Spinal cord (tissue), 10 donors: ENCODE results near the gene ZXDC. TPM values are rescaled to one million over a fixed set of nuclear protein-coding genes. Genes with fewer than 3 reads are reported as not detected.
A peak's percentile ranks its signal among the peaks of the same experiment; 100 is the strongest.

Source experiments
- DNase-seq, 6 donors: peaks; one replicate each; pipeline versions ENCODE4 v3.0.0 to v3.0.0-alpha.2; 2013 to 2015; ENCODE audit warnings: low spot score in 6 of 6, low read depth in 4 of 6
- H3K27ac ChIP-seq: one replicate; pipeline ENCODE4 v1.5.1; 2013; ENCODE audit warnings: low read depth, low read length, control low read depth
- H3K27me3 ChIP-seq: one replicate; pipeline ENCODE4 v1.6.1; 2013; ENCODE audit warnings: low read length; ENCODE audit not compliant: control insufficient read depth, insufficient read depth
- H3K36me3 ChIP-seq: one replicate; pipeline ENCODE4 v1.6.1; 2013; ENCODE audit warnings: low read length; ENCODE audit not compliant: control insufficient read depth, insufficient read depth
- H3K4me1 ChIP-seq: one replicate; pipeline ENCODE4 v1.6.1; 2013; ENCODE audit warnings: low read length; ENCODE audit not compliant: control insufficient read depth, insufficient read depth
- H3K4me3 ChIP-seq: one replicate; pipeline ENCODE4 v1.5.1; 2013; ENCODE audit warnings: low read depth, low read length, control low read depth
- H3K9me3 ChIP-seq: one replicate; pipeline ENCODE4 v1.6.1; 2013; ENCODE audit warnings: low read length; ENCODE audit not compliant: control insufficient read depth, insufficient read depth
- WGBS: methylation state at CpG from one replicate; pipeline ENCODE4 v1.1.5; 2013; ENCODE audit warnings: missing lambda C conversion rate; ENCODE audit not compliant: insufficient coverage; 5-methylcytosine and 5-hydroxymethylcytosine counted together
- polyA plus RNA-seq, 2 donors: library from polyadenylated mRNA; unstranded; fragments of 120-200 nt; gene quantifications; one replicate each; pipeline ENCODE4 v1.2.1, GENCODE V29; 2013; ENCODE audit not compliant: insufficient read length in 2 of 2
- total RNA-seq, 2 donors: library from RNA; depleted of rRNA in 1 of 2; stranded (reverse); fragments of 120-200 nt in 1 of 2; fragments of >200 nt in 1 of 2; gene quantifications; one replicate each; pipeline versions ENCODE4 v1.2.3 to v1.2.4, GENCODE V29; 2013 to 2014
- donor health status: healthy.

Gene ZXDC
- total and polyA plus RNA-seq, 4 donors = 22.9 to 29.4 (median 27.3) TPM

DNA sequence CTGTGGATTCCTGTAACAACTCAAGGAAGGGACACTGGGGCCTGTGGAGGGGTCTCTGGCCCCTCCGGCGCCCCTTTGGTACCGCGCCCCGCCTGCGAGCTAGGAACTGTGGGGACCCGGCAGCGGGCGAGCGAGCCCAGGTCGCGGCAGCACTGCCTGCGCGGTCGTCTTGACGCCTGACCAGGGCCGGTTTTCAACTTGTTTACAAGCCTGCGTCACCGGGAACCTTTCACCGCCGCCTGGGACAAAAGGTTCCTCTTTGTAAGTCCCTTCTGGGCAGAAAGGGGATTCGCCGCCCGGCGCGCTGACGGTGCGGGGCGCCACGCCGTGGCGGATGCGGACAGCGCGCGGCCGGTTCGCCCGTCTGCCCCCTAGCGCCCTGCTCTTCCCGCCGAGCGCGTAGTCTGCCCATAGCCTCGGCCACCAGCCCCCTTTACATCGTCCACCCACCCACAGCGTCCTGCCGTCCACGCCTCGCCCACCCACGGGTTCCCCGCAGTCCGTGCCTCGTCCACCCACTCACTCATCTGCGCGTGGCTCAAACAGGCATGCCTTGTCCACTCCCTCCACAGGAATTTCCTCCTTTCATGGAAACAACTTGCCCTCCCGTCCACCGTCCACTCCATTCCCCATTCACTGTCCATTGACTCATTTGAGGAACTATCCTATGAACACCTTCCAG lies 86.4 kb downstream of the ZXDC start:
- Histone ChIP-seq H3K9me3 (no peaks in the 10 kb centered on the region), H3K36me3 (no peaks in the 10 kb centered on the region), H3K27me3 (no peaks in the 10 kb centered on the region), H3K27ac (peak overlapping the region; percentile 61), H3K4me3 (peak overlapping the region; percentile 47), H3K4me1 (peaks cover 18% of the 10 kb centered on the region)
- 3% methylated on average over 58 of the region's 58 CpGs for WGBS
- DNase-seq = peak; percentile 64 to 94 (median 78)

Other genes with a start within 250 kb of the ZXDC start
- 10 to 100 TPM in 1 of 2 donors, 1 to 10 TPM in 1; 7.9 to 15.8 TPM for gene KLF15, start 118.5 kb downstream of the ZXDC start, total RNA-seq
- gene KLF15, start 118.5 kb downstream of the ZXDC start, polyA plus RNA-seq = 10 to 100 TPM; 26.3 to 26.9 TPM
- 10 to 100 TPM in 1 of 2 donors, 1 to 10 TPM in 1; 2.2 to 16.6 TPM for gene CFAP100, start 81.0 kb downstream of the ZXDC start, total RNA-seq
- 10 to 100 TPM; 14.1 to 14.6 TPM for gene CFAP100, start 81.0 kb downstream of the ZXDC start, polyA plus RNA-seq
- under 1 TPM in 1 of 2 donors, not detected in 1; 0.06 TPM for gene UROC1, start 41.9 kb upstream of the ZXDC start, total RNA-seq
- under 1 TPM; 0.29 to 0.35 TPM for gene UROC1, start 41.9 kb upstream of the ZXDC start, polyA plus RNA-seq
- gene CHST13, start 48.3 kb upstream of the ZXDC start, total RNA-seq = under 1 TPM in 1 of 2 donors, not detected in 1; 0.28 TPM
- under 1 TPM; 0.30 to 0.44 TPM for gene CHST13, start 48.3 kb upstream of the ZXDC start, polyA plus RNA-seq
- not detected for gene C3orf22, start 83.0 kb upstream of the ZXDC start, total RNA-seq
- gene C3orf22, start 83.0 kb upstream of the ZXDC start, polyA plus RNA-seq = under 1 TPM; 0.17 to 0.27 TPM
- gene TXNRD3, start 179.2 kb upstream of the ZXDC start, total RNA-seq = 10 to 100 TPM; 18.9 to 19.0 TPM
- gene TXNRD3, start 179.2 kb upstream of the ZXDC start, polyA plus RNA-seq = 1 to 10 TPM; 7.4 to 7.6 TPM
- 10 to 100 TPM; 22.5 to 31.5 TPM for gene CHCHD6, start 228.3 kb upstream of the ZXDC start, total RNA-seq
- gene CHCHD6, start 228.3 kb upstream of the ZXDC start, polyA plus RNA-seq = 10 to 100 TPM; 68.0 to 70.2 TPM